SJSA1 (cell line): ENCODE measurements around the gene KIAA1328. TPM values are rescaled to one million over a fixed set of nuclear protein-coding genes. Genes with fewer than 3 reads are reported as not detected.

Source experiments
- DNase-seq, 2 experiments: peaks; one replicate each; pipeline ENCODE4 v3.0.0-alpha.2; 2015 to 2020; ENCODE audit warnings: low spot score in 2 of 2, low read depth in 1 of 2
- H3K27ac ChIP-seq: fragments of 250-450 bp; sonication (Bioruptor Pico); 2 replicates; pipeline ENCODE4 v1.5.1; 2020; ENCODE audit warnings: mild to moderate bottlenecking, moderate library complexity
- H3K27me3 ChIP-seq: fragments of 250-450 bp; sonication (Bioruptor Pico); replicated peaks from 2 replicates; pipeline ENCODE4 v1.5.1; 2020; ENCODE audit warnings: mild to moderate bottlenecking, moderate library complexity
- H3K36me3 ChIP-seq: fragments of 250-450 bp; sonication (Bioruptor Pico); 2 replicates; pipeline ENCODE4 v1.5.1; 2020; ENCODE audit warnings: mild to moderate bottlenecking
- H3K4me1 ChIP-seq: fragments of 250-450 bp; sonication (Bioruptor Pico); replicated peaks from 2 replicates; pipeline ENCODE4 v1.6.1; 2021; ENCODE audit warnings: mild to moderate bottlenecking
- H3K4me3 ChIP-seq: fragments of 250-450 bp; sonication (Bioruptor Pico); 2 replicates; pipeline ENCODE4 v1.5.1; 2020; ENCODE audit warnings: mild to moderate bottlenecking
- H3K9me3 ChIP-seq: fragments of 250-450 bp; sonication (Bioruptor Pico); replicated peaks from 2 replicates; pipeline ENCODE4 v1.5.1; 2020; ENCODE audit warnings: mild to moderate bottlenecking
- total RNA-seq: library from RNA; depleted of rRNA; stranded (reverse); fragments of >200 nt; shearing (Covaris generic); gene quantifications from 2 replicates; pipeline ENCODE4 v1.2.3, GENCODE V29; 2014

The KIAA1328 gene
- total RNA-seq, 1 experiment from 2014 or later, result 7.9 TPM

- no peaks in the 10 kb centered on the region for H3K9me3 ChIP-seq
- H3K4me1 ChIP-seq, result no peaks in the 10 kb centered on the region
- no peak overlapping the region for H3K4me3 ChIP-seq
- no peaks in the 10 kb centered on the region for H3K36me3 ChIP-seq
- no peak overlapping the region for H3K27ac ChIP-seq
- DNase-seq, result no peak
- 0 out of 2 replicates have a peak, but pooled peaks cover 5% of the 10 kb centered on the region for H3K27me3 ChIP-seq
Measured at GRCh38 chr18:37260367-37261093, 431.6 kb downstream of the KIAA1328 start.

DNA sequence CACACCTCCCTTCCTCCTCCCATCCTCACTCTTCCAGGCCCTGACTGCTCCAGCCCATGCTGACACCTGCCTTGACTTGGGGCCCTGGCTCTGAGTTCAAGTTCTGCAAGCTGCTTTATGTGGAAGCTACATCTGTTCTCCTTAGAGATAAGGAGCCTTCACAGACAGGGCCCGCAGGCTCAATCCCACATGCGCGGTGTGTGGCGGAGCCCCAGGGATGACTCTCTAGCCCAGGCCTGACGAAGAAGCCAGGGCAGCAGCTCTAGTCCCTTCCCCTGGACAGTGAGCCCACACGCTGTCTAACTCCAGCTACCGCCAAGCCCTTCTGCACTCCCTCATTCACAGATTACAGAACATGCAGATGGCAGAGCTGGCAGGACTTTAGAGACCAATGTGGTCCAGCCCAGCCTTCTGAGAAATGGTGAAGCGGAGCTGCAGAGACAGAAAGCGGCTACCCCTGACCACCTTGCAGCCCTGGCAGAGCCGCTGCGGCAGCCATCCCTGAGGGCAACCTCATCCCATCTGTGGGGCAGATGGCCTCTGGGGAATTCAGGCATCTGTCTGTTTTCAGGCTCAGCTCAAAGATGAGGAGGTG, 432.4 kb downstream of the KIAA1328 start:
- H3K4me3 ChIP-seq, result no peak overlapping the region
- H3K9me3 ChIP-seq, result no peaks in the 10 kb centered on the region
- H3K27ac ChIP-seq, result no peak overlapping the region
- no peak for DNase-seq
- H3K27me3 ChIP-seq, result 0 out of 2 replicates have a peak, but pooled peaks cover 5% of the 10 kb centered on the region
- H3K4me1 ChIP-seq, result no peaks in the 10 kb centered on the region
- no peaks in the 10 kb centered on the region for H3K36me3 ChIP-seq

DNA sequence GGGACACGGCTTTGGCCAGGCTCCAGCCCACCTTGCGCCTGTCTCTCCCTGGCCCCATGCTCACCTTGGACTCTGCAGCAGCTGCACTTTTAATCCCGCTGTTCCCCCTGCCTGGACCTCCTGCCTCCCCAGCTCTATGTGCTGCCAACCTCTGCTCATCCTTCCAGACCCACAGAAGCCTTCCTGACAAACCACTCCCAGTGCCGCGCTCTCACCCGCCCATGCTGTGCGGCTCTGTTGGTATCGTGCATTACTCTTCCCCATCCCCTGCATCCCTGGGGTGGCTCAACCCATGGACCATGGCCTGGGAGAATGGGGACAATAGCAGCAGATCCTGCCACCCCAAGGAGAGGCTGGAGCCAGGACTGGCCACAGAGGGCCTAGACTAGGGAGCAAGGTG, 433.1 kb downstream of the KIAA1328 start:
- H3K36me3 ChIP-seq, result no peaks in the 10 kb centered on the region

GRCh38 chr18:37264956-37265355, 436.0 kb downstream of the KIAA1328 start:
- Histone ChIP-seq H3K9me3 (no peaks in the 10 kb centered on the region), H3K36me3 (no peaks in the 10 kb centered on the region), H3K27ac (no peak overlapping the region), H3K27me3 (no peaks in the 10 kb centered on the region), H3K4me1 (no peaks in the 10 kb centered on the region), H3K4me3 (no peak overlapping the region)
- no peak for DNase-seq

More for the DNA sequence above, 433.1 kb downstream of the KIAA1328 start:
- H3K4me1 ChIP-seq, result no peaks in the 10 kb centered on the region
- H3K27ac ChIP-seq, result no peak overlapping the region
- H3K27me3 ChIP-seq, result 0 out of 2 replicates have a peak, but pooled peaks cover 2% of the 10 kb centered on the region
- no peak for DNase-seq
- no peaks in the 10 kb centered on the region for H3K9me3 ChIP-seq
- no peak overlapping the region for H3K4me3 ChIP-seq

GRCh38 chr18:37265382-37265781, 436.5 kb downstream of the KIAA1328 start:
- H3K4me1 ChIP-seq, result no peaks in the 10 kb centered on the region
- DNase-seq, result no peak
- no peak overlapping the region for H3K4me3 ChIP-seq
- 0 out of 2 replicates have a peak, but pooled peaks cover 3% of the 10 kb centered on the region for H3K9me3 ChIP-seq
- H3K27ac ChIP-seq, result no peak overlapping the region
- no peaks in the 10 kb centered on the region for H3K36me3 ChIP-seq
- H3K27me3 ChIP-seq, result no peaks in the 10 kb centered on the region

GRCh38 chr18:37266290-37266689, 437.4 kb downstream of the KIAA1328 start:
- H3K36me3 ChIP-seq, result no peaks in the 10 kb centered on the region
- DNase-seq, result no peak
- no peak overlapping the region for H3K4me3 ChIP-seq
- no peak overlapping the region for H3K27ac ChIP-seq
- H3K27me3 ChIP-seq, result no peaks in the 10 kb centered on the region
- no peaks in the 10 kb centered on the region for H3K4me1 ChIP-seq
- 0 out of 2 replicates have a peak, but pooled peaks cover 3% of the 10 kb centered on the region for H3K9me3 ChIP-seq

GRCh38 chr18:37270038-37270665, 441.2 kb downstream of the KIAA1328 start:
- H3K27me3 ChIP-seq, result no peaks in the 10 kb centered on the region
- peak in 1 of 2 experiments; percentile 15 for DNase-seq
- no peaks in the 10 kb centered on the region for H3K4me1 ChIP-seq
- H3K36me3 ChIP-seq, result no peaks in the 10 kb centered on the region
- H3K4me3 ChIP-seq, result no peak overlapping the region
- no peak overlapping the region for H3K27ac ChIP-seq
- 0 out of 2 replicates have a peak, but pooled peaks cover 3% of the 10 kb centered on the region for H3K9me3 ChIP-seq

DNA sequence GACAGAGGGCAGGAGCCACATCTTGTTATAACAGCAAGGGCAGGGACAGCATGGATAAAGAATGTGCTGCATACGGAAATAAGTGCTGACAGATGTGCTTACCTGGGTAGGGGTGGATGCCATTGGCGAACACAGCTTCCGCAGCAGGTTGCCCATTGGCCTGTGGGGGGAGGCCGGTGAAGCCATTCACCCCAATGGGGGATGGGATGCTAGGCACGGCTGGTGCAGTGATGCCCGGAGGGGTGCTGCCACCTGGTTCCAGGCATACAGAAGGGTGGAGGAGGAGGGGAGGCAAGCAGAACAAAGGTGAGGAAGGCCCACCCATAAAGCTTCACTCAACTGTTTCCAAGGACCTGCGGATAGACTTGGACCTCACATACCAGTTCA, 441.7 kb downstream of the KIAA1328 start:
- H3K9me3 ChIP-seq, result 0 out of 2 replicates have a peak, but pooled peaks cover 3% of the 10 kb centered on the region
- no peaks in the 10 kb centered on the region for H3K4me1 ChIP-seq
- no peak overlapping the region for H3K27ac ChIP-seq
- H3K36me3 ChIP-seq, result no peaks in the 10 kb centered on the region
- H3K4me3 ChIP-seq, result no peak overlapping the region
- no peak for DNase-seq
- no peaks in the 10 kb centered on the region for H3K27me3 ChIP-seq

DNA sequence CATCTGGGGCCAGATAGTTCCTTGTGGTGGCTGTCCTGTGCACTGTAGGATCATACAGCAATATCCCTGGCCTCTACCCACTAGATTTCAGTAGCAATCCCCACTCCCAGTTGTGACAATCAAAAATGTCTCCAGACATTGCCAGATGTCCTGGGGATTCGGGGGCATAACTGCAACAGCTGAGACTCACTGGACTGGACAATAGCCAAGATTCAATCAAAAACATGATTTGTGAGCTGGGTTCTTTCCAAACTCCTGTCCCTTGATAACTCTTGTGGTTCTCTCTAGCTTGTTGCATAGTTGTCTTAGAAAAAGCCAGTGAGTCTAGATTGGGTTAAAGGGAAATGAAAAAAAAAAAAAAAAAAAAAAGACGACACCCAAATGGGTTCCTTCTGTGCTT, 443.3 kb downstream of the KIAA1328 start:
- no peaks in the 10 kb centered on the region for H3K27me3 ChIP-seq
- H3K27ac ChIP-seq, result no peak overlapping the region
- no peak overlapping the region for H3K4me3 ChIP-seq
- H3K4me1 ChIP-seq, result no peaks in the 10 kb centered on the region
- H3K36me3 ChIP-seq, result no peaks in the 10 kb centered on the region
- H3K9me3 ChIP-seq, result 0 out of 2 replicates have a peak, but pooled peaks cover 3% of the 10 kb centered on the region
- DNase-seq, result no peak

GRCh38 chr18:37272841-37273240, 443.9 kb downstream of the KIAA1328 start:
- 0 out of 2 replicates have a peak, but pooled peaks cover 3% of the 10 kb centered on the region for H3K9me3 ChIP-seq
- H3K4me1 ChIP-seq, result no peaks in the 10 kb centered on the region
- no peaks in the 10 kb centered on the region for H3K27me3 ChIP-seq
- H3K27ac ChIP-seq, result no peak overlapping the region
- no peaks in the 10 kb centered on the region for H3K36me3 ChIP-seq
- no peak for DNase-seq
- no peak overlapping the region for H3K4me3 ChIP-seq

- H3K4me1 ChIP-seq, result no peaks in the 10 kb centered on the region
- no peak for DNase-seq
- H3K4me3 ChIP-seq, result no peak overlapping the region
- H3K36me3 ChIP-seq, result no peaks in the 10 kb centered on the region
- H3K9me3 ChIP-seq, result 0 out of 2 replicates have a peak, but pooled peaks cover 3% of the 10 kb centered on the region
- H3K27ac ChIP-seq, result no peak overlapping the region
- H3K27me3 ChIP-seq, result no peaks in the 10 kb centered on the region
Measured at GRCh38 chr18:37274309-37275236, 445.6 kb downstream of the KIAA1328 start.

DNA sequence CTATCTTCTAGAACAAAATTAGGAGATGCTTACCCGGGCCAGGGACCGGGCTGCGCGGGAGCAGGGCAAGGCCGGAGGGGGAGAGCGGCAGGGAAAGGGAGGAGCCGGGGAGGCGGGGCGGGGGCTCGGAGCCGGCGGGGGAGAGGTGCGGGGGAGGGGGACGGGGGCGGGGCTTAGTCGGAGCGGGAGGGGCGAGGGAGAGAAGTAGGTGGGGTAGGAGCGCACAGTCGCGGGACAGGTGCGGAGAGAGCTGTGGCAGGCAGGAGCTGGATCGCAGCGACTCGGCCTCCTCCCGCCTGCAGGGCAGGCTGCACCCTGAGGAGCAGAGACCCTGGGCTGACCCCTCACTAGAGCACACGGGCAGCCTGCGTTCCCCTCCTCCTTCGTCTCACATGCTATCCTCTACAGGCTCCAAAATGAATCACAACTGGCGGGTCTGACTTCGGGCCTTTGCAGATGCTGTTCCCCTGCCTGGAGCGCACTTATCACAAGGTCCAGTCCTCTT, 446.4 kb downstream of the KIAA1328 start:
- H3K4me1 ChIP-seq, result no peaks in the 10 kb centered on the region
- no peak overlapping the region for H3K27ac ChIP-seq
- no peak for DNase-seq
- H3K9me3 ChIP-seq, result 0 out of 2 replicates have a peak, but pooled peaks cover under 1% of the 10 kb centered on the region
- no peaks in the 10 kb centered on the region for H3K36me3 ChIP-seq
- H3K4me3 ChIP-seq, result no peak overlapping the region
- no peaks in the 10 kb centered on the region for H3K27me3 ChIP-seq
